Retinal pigment epithelial cell (primary cell): ENCODE data around the gene OR51B4.

Experiments
- DNase-seq: peaks from one replicate; pipeline ENCODE4 v3.0.0-alpha.2; 2010; ENCODE audit warnings: low read depth
- H3K4me3 ChIP-seq: 2 replicates; pipeline ENCODE4 v1.5.1; 2011; ENCODE audit warnings: mild to moderate bottlenecking, low read length, control low read depth, moderate library complexity
- TF ChIP-seq, protein P1 (sequence below): conservative IDR thresholded peaks from 2 replicates; pipeline ENCODE4 v1.5.1; 2011; ENCODE audit warnings: low read depth, low read length, control low read depth, inconsistent platforms

OR51B4 gene

DNA sequence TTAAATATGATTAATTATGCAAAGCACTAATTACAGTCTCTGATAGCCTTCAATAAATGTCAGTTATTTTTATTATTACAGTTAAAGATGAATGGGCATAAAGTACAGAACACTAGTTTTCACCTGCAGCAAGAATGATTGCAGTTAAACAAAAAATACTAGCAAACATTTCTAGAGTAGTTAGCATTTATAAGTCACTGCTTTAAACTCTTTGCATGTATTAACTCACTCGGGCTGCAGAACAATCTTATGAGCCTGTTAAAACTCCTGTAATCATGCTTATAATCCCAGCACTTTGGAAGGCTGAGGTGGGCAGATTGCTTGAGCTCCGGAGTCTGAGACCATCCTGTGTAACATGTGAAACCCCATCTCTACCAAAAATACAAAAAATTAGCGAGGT is 14.8 kb downstream of the OR51B4 start:
- DNase-seq, result no peak
- TF ChIP-seq, protein P1, sequence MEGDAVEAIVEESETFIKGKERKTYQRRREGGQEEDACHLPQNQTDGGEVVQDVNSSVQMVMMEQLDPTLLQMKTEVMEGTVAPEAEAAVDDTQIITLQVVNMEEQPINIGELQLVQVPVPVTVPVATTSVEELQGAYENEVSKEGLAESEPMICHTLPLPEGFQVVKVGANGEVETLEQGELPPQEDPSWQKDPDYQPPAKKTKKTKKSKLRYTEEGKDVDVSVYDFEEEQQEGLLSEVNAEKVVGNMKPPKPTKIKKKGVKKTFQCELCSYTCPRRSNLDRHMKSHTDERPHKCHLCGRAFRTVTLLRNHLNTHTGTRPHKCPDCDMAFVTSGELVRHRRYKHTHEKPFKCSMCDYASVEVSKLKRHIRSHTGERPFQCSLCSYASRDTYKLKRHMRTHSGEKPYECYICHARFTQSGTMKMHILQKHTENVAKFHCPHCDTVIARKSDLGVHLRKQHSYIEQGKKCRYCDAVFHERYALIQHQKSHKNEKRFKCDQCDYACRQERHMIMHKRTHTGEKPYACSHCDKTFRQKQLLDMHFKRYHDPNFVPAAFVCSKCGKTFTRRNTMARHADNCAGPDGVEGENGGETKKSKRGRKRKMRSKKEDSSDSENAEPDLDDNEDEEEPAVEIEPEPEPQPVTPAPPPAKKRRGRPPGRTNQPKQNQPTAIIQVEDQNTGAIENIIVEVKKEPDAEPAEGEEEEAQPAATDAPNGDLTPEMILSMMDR, result no peak
- no peak overlapping the region for H3K4me3 ChIP-seq

DNA sequence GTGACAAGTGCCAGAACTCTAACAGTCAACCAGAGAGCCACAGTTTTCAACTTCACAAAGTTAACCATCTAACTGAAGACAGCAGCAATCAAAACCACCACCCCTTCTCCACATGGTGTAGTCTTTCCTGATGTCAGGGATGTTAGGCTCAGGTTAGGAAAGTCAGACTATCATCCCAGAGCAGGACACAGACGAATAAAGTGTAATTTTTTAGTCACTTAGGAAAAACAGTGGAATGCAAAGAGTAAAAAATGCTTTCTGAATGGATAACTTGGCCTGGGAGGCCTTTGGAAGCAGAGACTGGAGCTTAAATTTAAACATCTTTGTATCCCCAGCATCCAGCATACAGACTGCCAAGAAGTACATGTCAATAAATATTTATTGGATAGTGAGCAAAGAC is 15.4 kb downstream of the OR51B4 start:
- no peak for DNase-seq
- TF ChIP-seq, protein P1, result no peak
- H3K4me3 ChIP-seq, result no peak overlapping the region

DNA sequence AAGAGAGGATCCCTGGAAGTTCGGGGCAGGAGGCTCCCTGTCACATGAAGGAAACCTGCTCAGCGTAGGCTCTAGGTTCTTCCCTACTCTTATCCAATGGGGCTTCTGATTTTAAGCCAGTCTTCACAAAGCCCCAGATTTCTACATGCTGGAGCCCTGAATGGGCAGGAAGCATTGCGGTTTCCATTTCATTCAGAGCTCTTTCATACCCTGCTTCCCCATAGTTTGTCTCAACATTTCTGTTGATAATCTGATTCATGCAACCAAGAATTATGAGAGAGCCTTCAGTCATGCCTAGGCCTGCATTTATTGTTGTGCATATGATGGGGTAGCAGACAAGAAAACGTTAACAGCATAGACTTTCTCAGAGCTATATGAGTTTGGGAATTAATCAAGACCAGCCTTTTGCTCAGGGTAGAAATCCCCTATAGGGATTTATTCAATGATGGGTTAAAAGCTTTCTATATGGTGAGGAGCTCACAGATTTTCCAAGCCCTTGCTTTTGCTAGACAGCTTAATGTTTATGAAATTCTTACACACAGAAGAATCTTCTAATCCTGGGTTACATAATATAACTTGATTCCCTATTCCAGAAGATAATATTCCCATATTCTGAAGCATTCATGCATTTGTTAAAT is 15.9 kb downstream of the OR51B4 start:
- TF ChIP-seq, protein P1, result no peak
- no peak for DNase-seq
- H3K4me3 ChIP-seq, result no peak overlapping the region

DNA sequence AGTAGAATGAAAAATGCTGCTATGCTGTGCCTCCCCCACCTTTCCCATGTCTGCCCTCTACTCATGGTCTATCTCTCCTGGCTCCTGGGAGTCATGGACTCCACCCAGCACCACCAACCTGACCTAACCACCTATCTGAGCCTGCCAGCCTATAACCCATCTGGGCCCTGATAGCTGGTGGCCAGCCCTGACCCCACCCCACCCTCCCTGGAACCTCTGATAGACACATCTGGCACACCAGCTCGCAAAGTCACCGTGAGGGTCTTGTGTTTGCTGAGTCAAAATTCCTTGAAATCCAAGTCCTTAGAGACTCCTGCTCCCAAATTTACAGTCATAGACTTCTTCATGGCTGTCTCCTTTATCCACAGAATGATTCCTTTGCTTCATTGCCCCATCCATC is 17.1 kb downstream of the OR51B4 start:
- no peak overlapping the region for H3K4me3 ChIP-seq
- DNase-seq, result no peak
- TF ChIP-seq, protein P1, result no peak

DNA sequence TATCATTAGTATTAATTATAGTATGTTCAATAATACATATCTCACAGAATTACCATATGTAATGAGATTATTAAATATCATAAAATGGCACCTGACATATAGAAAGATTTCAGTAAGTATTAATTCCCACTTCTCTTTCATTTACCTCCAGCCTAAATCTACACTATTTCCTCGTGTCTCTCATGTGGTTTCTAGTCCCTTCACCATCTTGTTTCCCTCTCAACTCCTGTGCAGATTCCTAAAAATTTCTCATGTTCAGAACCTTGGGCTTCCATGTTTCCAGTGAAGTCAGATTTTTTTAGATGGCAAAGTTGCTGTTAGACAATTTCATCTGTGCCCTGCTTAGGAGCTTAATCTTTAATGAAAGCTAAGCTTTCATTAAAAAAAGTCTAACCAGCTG is 17.9 kb downstream of the OR51B4 start:
- no peak for DNase-seq
- TF ChIP-seq, protein P1, result no peak

DNA sequence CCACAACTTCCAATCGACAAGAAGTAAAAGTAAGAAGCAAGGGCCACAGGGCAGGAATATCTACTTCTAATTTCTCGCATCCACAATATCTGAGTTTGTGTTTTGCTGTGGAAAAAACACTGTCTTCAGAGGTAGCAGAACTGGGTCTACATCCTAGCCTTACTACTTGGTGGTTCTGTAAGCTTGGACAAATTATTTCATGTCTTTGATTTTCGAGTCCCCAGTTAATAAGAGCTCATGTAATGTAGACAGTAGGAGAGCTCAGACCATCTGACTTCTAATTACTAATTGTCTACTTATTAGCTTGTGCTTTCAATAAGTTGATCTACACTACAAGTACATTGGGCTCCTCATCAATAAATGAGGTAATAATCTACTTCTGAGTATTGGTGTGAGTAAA is 18.7 kb downstream of the OR51B4 start:
- TF ChIP-seq, protein P1, result no peak
- no peak overlapping the region for H3K4me3 ChIP-seq
- no peak for DNase-seq

More for the DNA sequence above, 17.9 kb downstream of the OR51B4 start:
- H3K4me3 ChIP-seq, result no peak overlapping the region

DNA sequence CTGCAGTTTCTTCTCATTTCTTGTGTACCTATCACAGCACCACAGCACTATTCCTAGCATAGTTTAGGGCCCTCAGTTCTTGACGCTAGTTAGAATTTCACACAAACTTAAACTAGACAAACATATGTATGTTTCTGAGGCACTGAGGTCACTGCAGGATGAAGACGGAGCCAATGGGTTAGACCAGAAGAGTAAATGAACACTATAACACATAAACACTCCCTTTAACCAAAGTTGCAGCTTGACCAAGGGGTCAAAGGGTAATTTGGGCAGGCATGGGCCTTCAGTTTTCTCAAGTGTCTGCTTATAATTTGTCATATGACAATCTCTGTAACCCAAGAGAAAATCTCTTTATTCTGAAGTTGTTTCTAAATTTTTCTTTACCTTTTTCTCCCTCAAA is 19.1 kb downstream of the OR51B4 start:
- H3K4me3 ChIP-seq, result no peak overlapping the region
- TF ChIP-seq, protein P1, result no peak
- no peak for DNase-seq
